Measurements from ENCODE around the gene ZNF397.

The ZNF397 gene

DNA sequence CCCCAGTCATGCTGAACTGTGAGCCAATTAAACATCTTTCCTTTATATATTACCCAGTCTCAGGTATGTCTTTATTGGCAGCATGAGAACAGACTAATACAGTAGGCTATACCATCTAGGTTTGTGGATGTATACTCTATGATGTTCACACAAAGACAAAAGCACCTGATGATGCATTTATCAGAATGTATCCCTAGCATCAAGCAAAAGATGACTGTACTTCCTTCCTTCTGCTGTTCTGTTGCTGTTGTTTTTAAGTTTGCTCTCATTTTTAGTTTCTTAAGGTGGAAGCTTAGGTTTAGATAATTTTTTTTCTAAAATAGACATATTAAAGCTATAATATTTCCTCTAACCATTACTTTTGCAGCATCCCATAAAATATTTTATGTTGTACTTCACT is 36.8 kb downstream of the ZNF397 start:
- no peak overlapping the region for H3K27ac ChIP-seq (ENCODE audit: low read length)
- H3K4me2 ChIP-seq (ENCODE audit: low read length), result no peak overlapping the region
- H3K79me2 ChIP-seq (ENCODE audit: low read length), result no peaks in the 10 kb centered on the region
- H3K36me3 ChIP-seq (replicated peaks; ENCODE audit: low read depth, low read length), result peaks cover 53% of the 10 kb centered on the region
- H3K4me1 ChIP-seq (ENCODE audit: low read length), result no peaks in the 10 kb centered on the region
- H2AFZ ChIP-seq (ENCODE audit: low read depth, low read length), result no peak overlapping the region
- H3K27me3 ChIP-seq (ENCODE audit: low read depth, low read length), result no peaks in the 10 kb centered on the region
- no peaks in the 10 kb centered on the region for H4K20me1 ChIP-seq (ENCODE audit: insufficient read depth, low read length)
- H3K4me3 ChIP-seq (ENCODE audit: low read length), result no peak overlapping the region
- no peak overlapping the region for H3K9ac ChIP-seq (ENCODE audit: low read length)
- H3K9me3 ChIP-seq (ENCODE audit: insufficient read depth, low read length), result peaks cover 32% of the 10 kb centered on the region; the same call in 1 of the 2 replicates
- TF ChIP-seq, protein P1, sequence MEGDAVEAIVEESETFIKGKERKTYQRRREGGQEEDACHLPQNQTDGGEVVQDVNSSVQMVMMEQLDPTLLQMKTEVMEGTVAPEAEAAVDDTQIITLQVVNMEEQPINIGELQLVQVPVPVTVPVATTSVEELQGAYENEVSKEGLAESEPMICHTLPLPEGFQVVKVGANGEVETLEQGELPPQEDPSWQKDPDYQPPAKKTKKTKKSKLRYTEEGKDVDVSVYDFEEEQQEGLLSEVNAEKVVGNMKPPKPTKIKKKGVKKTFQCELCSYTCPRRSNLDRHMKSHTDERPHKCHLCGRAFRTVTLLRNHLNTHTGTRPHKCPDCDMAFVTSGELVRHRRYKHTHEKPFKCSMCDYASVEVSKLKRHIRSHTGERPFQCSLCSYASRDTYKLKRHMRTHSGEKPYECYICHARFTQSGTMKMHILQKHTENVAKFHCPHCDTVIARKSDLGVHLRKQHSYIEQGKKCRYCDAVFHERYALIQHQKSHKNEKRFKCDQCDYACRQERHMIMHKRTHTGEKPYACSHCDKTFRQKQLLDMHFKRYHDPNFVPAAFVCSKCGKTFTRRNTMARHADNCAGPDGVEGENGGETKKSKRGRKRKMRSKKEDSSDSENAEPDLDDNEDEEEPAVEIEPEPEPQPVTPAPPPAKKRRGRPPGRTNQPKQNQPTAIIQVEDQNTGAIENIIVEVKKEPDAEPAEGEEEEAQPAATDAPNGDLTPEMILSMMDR (IDR thresholded peaks at IDR 0.05; ENCODE audit: low read depth, low read length), result no peak
- TF ChIP-seq EZH2phosphoT487 (IDR thresholded peaks at IDR 0.05; ENCODE audit: low read depth), result no peak

DNA sequence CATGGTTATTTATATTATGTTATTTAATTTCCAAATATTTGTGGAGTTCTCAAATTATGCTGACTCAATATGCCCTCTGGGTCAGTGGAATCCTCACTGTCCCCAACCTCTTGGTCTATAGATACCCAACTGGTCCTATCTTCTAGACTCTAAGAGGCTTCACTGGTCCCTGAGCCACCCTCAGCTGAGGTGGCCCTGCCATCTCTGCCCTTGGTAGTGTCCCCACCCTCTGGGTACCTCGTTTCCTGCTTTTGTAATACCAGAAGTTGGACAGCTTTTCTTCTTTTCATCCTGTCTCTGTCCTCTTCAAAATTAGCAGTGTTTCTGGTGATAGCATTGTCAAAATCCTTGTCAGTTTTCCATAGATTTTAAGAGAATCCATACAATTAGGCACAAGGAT is 37.3 kb downstream of the ZNF397 start:
- Histone ChIP-seq H3K27ac (ENCODE audit: low read length) (no peak overlapping the region), H3K27me3 (ENCODE audit: low read depth, low read length) (no peaks in the 10 kb centered on the region), H3K9me3 (ENCODE audit: insufficient read depth, low read length) (peaks cover 32% of the 10 kb centered on the region; the same call in 1 of the 2 replicates), H3K4me2 (ENCODE audit: low read length) (no peak overlapping the region), H3K4me3 (ENCODE audit: low read length) (no peak overlapping the region), H3K9ac (ENCODE audit: low read length) (no peak overlapping the region), H4K20me1 (ENCODE audit: insufficient read depth, low read length) (no peaks in the 10 kb centered on the region), H3K36me3 (replicated peaks; ENCODE audit: low read depth, low read length) (peaks cover 58% of the 10 kb centered on the region), H2AFZ (ENCODE audit: low read depth, low read length) (no peak overlapping the region), H3K79me2 (ENCODE audit: low read length) (no peaks in the 10 kb centered on the region), H3K4me1 (ENCODE audit: low read length) (no peaks in the 10 kb centered on the region)
- TF ChIP-seq, protein P1 (IDR thresholded peaks at IDR 0.05; ENCODE audit: low read depth, low read length), result no peak
- TF ChIP-seq EZH2phosphoT487 (IDR thresholded peaks at IDR 0.05; ENCODE audit: low read depth), result no peak

DNA sequence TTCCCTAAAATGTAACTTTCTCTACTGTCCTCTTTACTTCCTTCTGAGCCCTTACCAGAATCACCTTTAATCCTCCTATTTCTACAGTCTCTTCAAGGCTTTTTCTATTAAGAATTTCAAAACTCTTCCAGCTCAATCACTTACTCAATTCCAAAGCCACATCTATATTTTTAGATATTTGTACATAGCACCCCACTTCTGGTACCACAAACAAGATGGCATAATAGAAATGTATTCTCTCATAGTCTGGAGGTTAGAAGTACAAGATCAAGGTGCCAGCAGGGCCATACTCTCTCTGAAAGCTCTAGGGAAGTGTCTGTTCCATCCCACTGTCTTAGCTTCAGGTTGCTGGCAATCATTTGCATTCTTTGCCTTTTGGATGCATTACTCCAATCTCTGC is 38.1 kb downstream of the ZNF397 start:
- Histone ChIP-seq H3K9me3 (ENCODE audit: insufficient read depth, low read length) (peaks cover 40% of the 10 kb centered on the region; the same call in 1 of the 2 replicates), H3K27ac (ENCODE audit: low read length) (no peak overlapping the region)
- TF ChIP-seq, protein P1 (IDR thresholded peaks at IDR 0.05; ENCODE audit: low read depth, low read length), result no peak
- no peak for TF ChIP-seq EZH2phosphoT487 (IDR thresholded peaks at IDR 0.05; ENCODE audit: low read depth)

DNA sequence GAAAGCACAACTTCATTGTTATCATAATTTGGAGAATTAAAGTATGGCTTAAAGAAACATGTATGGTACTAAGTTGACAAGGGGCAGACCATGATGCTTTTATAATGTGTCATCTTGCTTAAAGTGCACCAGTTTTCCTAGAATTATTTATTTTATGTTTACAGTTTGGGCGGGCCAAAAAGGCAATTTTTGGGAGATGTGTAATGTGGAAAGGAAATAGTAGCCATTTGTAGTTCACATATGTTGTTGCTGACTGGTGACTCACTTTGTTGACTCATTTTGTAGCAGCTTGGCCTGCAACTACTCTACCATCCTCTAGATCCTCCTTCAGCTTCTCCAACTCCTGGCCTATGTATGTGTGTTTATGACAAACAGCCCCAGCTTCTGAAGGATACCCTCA is 41.5 kb downstream of the ZNF397 start:
- peaks cover 60% of the 10 kb centered on the region for H3K9me3 ChIP-seq (ENCODE audit: insufficient read depth, low read length)
- no peak overlapping the region for H3K4me3 ChIP-seq (ENCODE audit: low read length)
- H3K4me2 ChIP-seq (ENCODE audit: low read length), result no peak overlapping the region
- H3K79me2 ChIP-seq (ENCODE audit: low read length), result peaks cover 32% of the 10 kb centered on the region
- no peak for TF ChIP-seq EZH2phosphoT487 (IDR thresholded peaks at IDR 0.05; ENCODE audit: low read depth)
- TF ChIP-seq, protein P1 (IDR thresholded peaks at IDR 0.05; ENCODE audit: low read depth, low read length), result no peak
- H3K27ac ChIP-seq (ENCODE audit: low read length), result no peak overlapping the region
- no peak overlapping the region for H2AFZ ChIP-seq (ENCODE audit: low read depth, low read length)
- H3K4me1 ChIP-seq (ENCODE audit: low read length), result no peaks in the 10 kb centered on the region
- H4K20me1 ChIP-seq (ENCODE audit: insufficient read depth, low read length), result no peaks in the 10 kb centered on the region
- H3K27me3 ChIP-seq (ENCODE audit: low read depth, low read length), result no peaks in the 10 kb centered on the region
- H3K36me3 ChIP-seq (replicated peaks; ENCODE audit: low read depth, low read length), result peaks cover 81% of the 10 kb centered on the region
- H3K9ac ChIP-seq (ENCODE audit: low read length), result no peak overlapping the region

More for the DNA sequence above, 38.1 kb downstream of the ZNF397 start:
- H3K4me3 ChIP-seq (ENCODE audit: low read length), result no peak overlapping the region
- no peak overlapping the region for H2AFZ ChIP-seq (ENCODE audit: low read depth, low read length)
- no peak overlapping the region for H3K4me2 ChIP-seq (ENCODE audit: low read length)
- H3K79me2 ChIP-seq (ENCODE audit: low read length), result peaks cover 1% of the 10 kb centered on the region; the same call in 1 of the 2 replicates
- H3K36me3 ChIP-seq (replicated peaks; ENCODE audit: low read depth, low read length), result peaks cover 63% of the 10 kb centered on the region
- no peaks in the 10 kb centered on the region for H3K27me3 ChIP-seq (ENCODE audit: low read depth, low read length)
- H3K9ac ChIP-seq (ENCODE audit: low read length), result no peak overlapping the region
- no peaks in the 10 kb centered on the region for H4K20me1 ChIP-seq (ENCODE audit: insufficient read depth, low read length)
- no peaks in the 10 kb centered on the region for H3K4me1 ChIP-seq (ENCODE audit: low read length)
